ENCODE results near the gene CTIF. TPM values are rescaled to one million over a fixed set of nuclear protein-coding genes. Genes with fewer than 3 reads are reported as not detected.
A peak's percentile ranks its signal among the peaks of the same experiment; 100 is the strongest.

CTIF gene
- total RNA-seq, 1 donor from 2014 or later, result 15.0 TPM

DNA sequence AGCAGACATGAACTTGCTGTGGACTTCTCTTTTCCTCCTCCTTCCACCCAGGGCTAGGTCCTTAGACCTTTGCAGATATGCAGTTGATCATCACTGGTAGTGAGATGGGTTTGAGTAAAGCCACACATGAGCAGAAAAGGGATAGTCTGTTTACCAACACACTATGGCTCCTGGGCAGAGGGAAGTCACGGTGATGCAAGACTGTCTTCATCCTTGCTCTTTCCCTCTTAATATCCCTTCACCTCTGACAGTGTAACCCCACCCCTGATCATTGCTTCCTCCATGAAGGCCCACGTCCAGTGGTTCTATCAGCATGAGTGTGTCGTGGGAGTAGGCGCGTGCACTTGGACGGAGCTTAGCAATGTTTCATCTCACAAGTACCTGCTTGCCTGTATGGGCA is 223.2 kb downstream of the CTIF start:
- peak; percentile 70 for FAIRE-seq

DNA sequence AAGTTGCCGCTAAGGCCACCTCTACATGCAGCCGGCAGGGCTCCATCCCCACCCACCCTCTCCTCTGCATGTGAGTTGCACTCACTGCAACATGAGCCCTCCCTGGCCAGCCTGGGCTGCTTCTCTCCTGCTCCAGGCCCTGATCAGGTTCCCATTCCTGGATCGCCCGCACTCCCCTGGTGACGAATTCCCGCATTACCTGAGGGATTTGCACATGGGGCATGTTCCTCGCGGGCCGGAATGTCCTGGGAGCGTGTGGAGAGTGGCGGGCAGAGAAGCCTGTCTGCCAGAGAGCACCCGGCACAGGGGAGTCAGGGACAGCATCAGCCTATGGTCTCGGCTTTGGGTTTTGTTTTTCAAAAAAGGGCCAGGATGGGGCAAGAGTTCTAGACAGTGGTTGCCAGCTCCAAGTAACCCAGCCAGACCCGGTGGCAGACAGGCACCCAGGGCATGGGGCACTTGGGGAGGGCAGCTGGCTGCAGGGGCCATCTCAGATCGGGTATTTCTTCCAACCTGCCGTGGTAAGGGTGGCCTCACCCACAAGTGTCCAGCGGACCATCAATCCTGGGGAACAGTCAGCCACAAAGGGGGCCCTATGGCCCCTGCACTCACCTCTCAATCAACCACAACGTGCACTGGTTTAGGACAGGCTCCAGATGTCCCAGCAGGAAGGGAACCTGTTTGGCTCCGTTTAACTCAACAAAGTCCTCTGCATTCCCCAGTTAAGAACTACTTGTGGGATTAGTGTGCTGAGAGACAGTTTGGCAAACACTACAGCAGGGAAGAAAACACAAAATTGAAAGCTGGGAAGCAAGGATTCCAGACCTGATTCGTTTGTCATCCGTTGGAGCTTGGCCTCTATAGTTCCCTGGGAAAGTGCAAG is 224.2 kb downstream of the CTIF start:
- H3K4me3 ChIP-seq (ENCODE audit: low read depth, low read length), result no peak overlapping the region
- FAIRE-seq (no peak), DNase-seq (ENCODE audit: low read depth) (no peak)
- TF ChIP-seq CTCF (IDR thresholded peaks at IDR 0.05; ENCODE audit: insufficient read depth, low read length, severe bottlenecking), result no peak
- H3K27me3 ChIP-seq (ENCODE audit: control insufficient read depth, insufficient read depth, low read length), result no peaks in the 10 kb centered on the region
- peaks cover 27% of the 10 kb centered on the region for H3K36me3 ChIP-seq (ENCODE audit: control insufficient read depth, insufficient read depth, low read length)

More for the DNA sequence above, 223.2 kb downstream of the CTIF start:
- Histone ChIP-seq H3K4me3 (ENCODE audit: low read depth, low read length) (no peak overlapping the region), H3K27me3 (ENCODE audit: control insufficient read depth, insufficient read depth, low read length) (no peaks in the 10 kb centered on the region), H3K36me3 (ENCODE audit: control insufficient read depth, insufficient read depth, low read length) (peaks cover 30% of the 10 kb centered on the region)
- no peak for DNase-seq (ENCODE audit: low read depth)
- no peak for TF ChIP-seq CTCF (IDR thresholded peaks at IDR 0.05; ENCODE audit: insufficient read depth, low read length, severe bottlenecking)

- FAIRE-seq (no peak), DNase-seq (ENCODE audit: low read depth) (no peak)
- H3K27me3 ChIP-seq (ENCODE audit: control insufficient read depth, insufficient read depth, low read length), result no peaks in the 10 kb centered on the region
- no peak for TF ChIP-seq CTCF (IDR thresholded peaks at IDR 0.05; ENCODE audit: insufficient read depth, low read length, severe bottlenecking)
- H3K36me3 ChIP-seq (ENCODE audit: control insufficient read depth, insufficient read depth, low read length), result peaks cover 26% of the 10 kb centered on the region
- no peak overlapping the region for H3K4me3 ChIP-seq (ENCODE audit: low read depth, low read length)
These were observed 224.9 kb downstream of the CTIF start for GRCh38 chr18:48763719-48764100.

- no peak for TF ChIP-seq CTCF (IDR thresholded peaks at IDR 0.05; ENCODE audit: insufficient read depth, low read length, severe bottlenecking)
- FAIRE-seq (no peak), DNase-seq (ENCODE audit: low read depth) (no peak)
- no peaks in the 10 kb centered on the region for H3K27me3 ChIP-seq (ENCODE audit: control insufficient read depth, insufficient read depth, low read length)
- H3K36me3 ChIP-seq (ENCODE audit: control insufficient read depth, insufficient read depth, low read length), result peaks cover 23% of the 10 kb centered on the region
- no peak overlapping the region for H3K4me3 ChIP-seq (ENCODE audit: low read depth, low read length)
These were observed 226.2 kb downstream of the CTIF start for GRCh38 chr18:48765053-48765452.

- FAIRE-seq, result no peak
- H3K36me3 ChIP-seq (ENCODE audit: control insufficient read depth, insufficient read depth, low read length), result peaks cover 24% of the 10 kb centered on the region
- DNase-seq (ENCODE audit: low read depth), result no peak
These were observed 227.2 kb downstream of the CTIF start for GRCh38 chr18:48766026-48766425.

More at GRCh38 chr18:48766026-48766425, 227.2 kb downstream of the CTIF start:
- no peaks in the 10 kb centered on the region for H3K27me3 ChIP-seq (ENCODE audit: control insufficient read depth, insufficient read depth, low read length)
- TF ChIP-seq CTCF (IDR thresholded peaks at IDR 0.05; ENCODE audit: insufficient read depth, low read length, severe bottlenecking), result no peak
- no peak overlapping the region for H3K4me3 ChIP-seq (ENCODE audit: low read depth, low read length)
